ENCODE data around the gene ANKRD33B. TPM values are rescaled to one million over a fixed set of nuclear protein-coding genes. Genes with fewer than 3 reads are reported as not detected.

ANKRD33B gene
- total and polyA plus RNA-seq, 2 of the 13 experiments (the other 11 are each of a cell fraction or from before 2014, with no cell fraction given): 0.02 TPM; not detected in 1

DNA sequence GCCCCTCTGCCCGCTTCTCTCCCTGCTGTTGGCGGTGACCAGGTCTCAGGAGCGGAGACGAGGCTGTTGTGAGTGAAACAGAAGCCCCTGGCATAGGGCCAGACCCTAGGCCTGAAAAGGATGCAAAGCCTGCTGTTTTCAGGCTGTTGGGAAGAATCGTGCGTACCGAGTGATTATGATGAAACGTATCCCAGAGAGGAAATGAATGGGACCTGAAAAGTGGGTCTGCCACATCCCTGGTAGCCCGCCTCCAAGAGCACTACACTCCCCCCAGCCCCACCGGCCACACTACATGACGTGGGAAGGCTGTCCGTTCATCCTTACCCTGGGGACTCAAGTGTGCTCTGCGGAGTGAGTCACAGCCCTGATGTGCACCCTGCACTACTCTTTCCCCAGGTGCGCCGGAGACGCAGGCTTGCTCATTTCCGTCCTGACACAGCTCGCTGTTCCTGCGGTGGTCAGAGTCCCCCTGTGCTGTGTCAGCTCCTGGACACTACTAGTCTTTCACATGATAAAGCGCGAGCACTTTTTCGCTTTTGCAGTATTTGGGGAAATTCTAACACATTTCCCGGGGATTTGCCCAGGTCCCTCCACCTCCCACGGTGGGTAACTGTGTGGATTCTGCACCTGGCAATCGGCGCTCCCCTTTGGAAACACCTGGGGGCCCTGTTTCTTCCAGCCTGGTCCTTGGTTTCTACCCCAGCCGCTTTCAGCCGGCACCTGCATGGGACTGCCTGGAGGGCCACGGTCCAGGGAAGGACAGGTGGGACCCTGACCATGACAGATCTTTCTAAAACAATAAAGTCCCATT lies 91.5 kb downstream of the ANKRD33B start (continued):
- TF ChIP-seq KLF12 (CRISPR knock-in tag; IDR thresholded peaks at IDR 0.05; ENCODE audit: borderline replicate concordance) (no peak), ZNF331 (CRISPR knock-in tag; IDR thresholded peaks at IDR 0.05) (no peak), NPAS2 (CRISPR knock-in tag; IDR thresholded peaks at IDR 0.05; ENCODE audit: borderline replicate concordance) (no peak), ZNF530 (CRISPR knock-in tag; IDR thresholded peaks at IDR 0.05; ENCODE audit: low read depth) (no peak), ZNF207 (IDR thresholded peaks at IDR 0.05; ENCODE audit: borderline replicate concordance) (no peak)

DNA sequence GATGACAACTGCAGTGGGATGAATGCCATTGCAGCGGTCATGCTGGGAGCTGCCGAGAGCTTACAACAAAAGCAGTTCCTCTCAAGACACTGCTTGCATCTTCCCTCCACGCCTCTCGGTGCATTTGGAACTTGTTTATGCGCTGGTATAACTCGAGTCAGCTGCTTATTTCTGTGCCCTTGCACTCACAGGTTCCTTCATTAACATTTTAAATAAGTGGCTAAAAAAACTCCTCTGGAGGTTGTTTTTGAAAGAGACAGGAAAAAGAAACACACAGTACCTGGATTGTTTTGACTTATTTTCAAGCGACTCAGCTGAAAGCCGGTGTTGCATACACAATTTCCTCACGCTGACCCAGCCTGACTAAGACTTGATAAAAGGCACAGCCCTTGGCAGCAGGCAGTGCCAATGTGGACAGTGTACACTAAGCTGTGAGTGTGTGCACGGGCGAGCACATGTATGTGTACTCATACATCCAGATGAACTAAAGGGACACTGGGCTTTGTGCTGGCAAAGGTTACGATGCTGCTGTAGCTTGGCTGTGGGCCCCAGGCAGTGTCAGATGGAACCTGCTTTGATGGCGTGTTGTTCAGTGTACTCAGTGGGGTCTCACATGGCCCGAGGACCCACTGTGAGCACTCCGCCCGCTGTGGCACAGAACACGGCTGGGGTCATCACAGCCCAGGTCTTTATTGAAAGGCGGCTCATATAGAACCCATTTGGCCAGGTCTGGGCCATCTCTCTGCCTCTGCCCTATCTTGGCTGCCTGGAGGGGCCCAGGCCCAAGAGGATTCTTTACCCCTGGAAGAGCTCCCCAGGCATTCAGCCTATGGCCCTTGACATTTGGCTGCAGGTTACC lies 92.3 kb downstream of the ANKRD33B start:
- no peaks in the 10 kb centered on the region for H3K9me3 ChIP-seq (ENCODE audit: low read length)
- no peak for DNase-seq (ENCODE audit: low spot score)
- H2AFZ ChIP-seq (ENCODE audit: low read length): no peak overlapping the region
- TF ChIP-seq RNF2 (conservative IDR thresholded peaks at IDR 0.05; ENCODE audit: low read depth) (no peak), HDAC1 (CRISPR knock-in tag; IDR thresholded peaks at IDR 0.05) (no peak), CREM (IDR thresholded peaks at IDR 0.05) (no peak), CREM (CRISPR knock-in tag; IDR thresholded peaks at IDR 0.05) (no peak), MEF2D (CRISPR knock-in tag; IDR thresholded peaks at IDR 0.05) (no peak)
- TF ChIP-seq, protein P1, sequence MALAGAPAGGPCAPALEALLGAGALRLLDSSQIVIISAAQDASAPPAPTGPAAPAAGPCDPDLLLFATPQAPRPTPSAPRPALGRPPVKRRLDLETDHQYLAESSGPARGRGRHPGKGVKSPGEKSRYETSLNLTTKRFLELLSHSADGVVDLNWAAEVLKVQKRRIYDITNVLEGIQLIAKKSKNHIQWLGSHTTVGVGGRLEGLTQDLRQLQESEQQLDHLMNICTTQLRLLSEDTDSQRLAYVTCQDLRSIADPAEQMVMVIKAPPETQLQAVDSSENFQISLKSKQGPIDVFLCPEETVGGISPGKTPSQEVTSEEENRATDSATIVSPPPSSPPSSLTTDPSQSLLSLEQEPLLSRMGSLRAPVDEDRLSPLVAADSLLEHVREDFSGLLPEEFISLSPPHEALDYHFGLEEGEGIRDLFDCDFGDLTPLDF (CRISPR knock-in tag; IDR thresholded peaks at IDR 0.05): no peak
- intact Hi-C loops (cut with micrococcal nuclease; ENCODE audit: unreplicated experiment) (no loop called here), in situ Hi-C loops (cut with HindIII; ENCODE audit: extremely low pct_ligation_motif_present, low pct_unique_long_range_greater_than_20kb) (no loop called here)
- ChIA-PET CTCF (ENCODE audit: low intra/inter-chr PET ratio, low total read pairs) (no interaction called here), POLR2A (no interaction called here)
- peaks cover 4 to 32% of the 10 kb centered on the region in 2 experiments; a peak in 3 of 5 replicates for H3K27me3 ChIP-seq (ENCODE audit: control insufficient read depth in 1 of 2, insufficient read depth in 2 of 2, low read length in 2 of 2)
- ATAC-seq: no peak
- WGBS (ENCODE audit: low lambda C conversion rate): 48% methylated on average over 12 of the region's 18 CpGs
- H3K27ac ChIP-seq (ENCODE audit: extremely low read length, insufficient read depth, low read length): no peak overlapping the region
- H3K36me3 ChIP-seq (replicated peaks in 1 of 2; ENCODE audit: control insufficient read depth in 1 of 2, insufficient read depth in 2 of 2, low read length in 2 of 2): no peaks in the 10 kb centered on the region
- no peaks in the 10 kb centered on the region for H4K20me1 ChIP-seq (ENCODE audit: insufficient read depth, low read length)
- H3K4me3 ChIP-seq (replicated peaks in 1 of 3; ENCODE audit: insufficient read depth in 1 of 3, low read depth in 2 of 3, low read length in 3 of 3): no peak overlapping the region
- no peak overlapping the region for H3K9ac ChIP-seq (ENCODE audit: insufficient read depth, low read depth, low read length)
- no TSS peak for BruUV-seq (replicated peaks)
- no peak for FAIRE-seq
- H3K4me1 ChIP-seq (ENCODE audit: insufficient read depth, low read length): no peaks in the 10 kb centered on the region
- H3K79me2 ChIP-seq (ENCODE audit: insufficient read depth, low read length): no peaks in the 10 kb centered on the region
- no peak overlapping the region for H3K4me2 ChIP-seq (ENCODE audit: low read depth, low read length)
